HCT116 (cell line): ENCODE data around the gene ALOX5AP. TPM values are rescaled to one million over a fixed set of nuclear protein-coding genes. Genes with fewer than 3 reads are reported as not detected.

Source experiments
- ATAC-seq: fragments of 200-7000 bp; cut with Tn5 transposase; 2 replicates; pipeline ENCODE4 v1.9.1; 2020; ENCODE audit warnings: mild to moderate bottlenecking, moderate library complexity
- BruUV-seq: library from RNA; stranded (reverse); fragments of 400-500 nt; replicated peaks from 2 replicates; lab custom pipeline; 2021; lab: Mats Ljungman, UMichigan
- CTCF ChIA-PET: fragments of 300-600 bp; sonication (Branson Sonifier 250); formaldehyde crosslinking; loops from one replicate; lab custom pipeline; 2021; ENCODE audit warnings: antibody characterized with exemption; lab: Charles Lee
- POLR2A ChIA-PET: fragments of 300-600, 350-600 bp; sonication (Branson Sonifier 250); formaldehyde crosslinking; loops from one replicate; lab custom pipeline; 2021; ENCODE audit warnings: antibody characterized with exemption; lab: Charles Lee
- RAD21 ChIA-PET, 2 experiments: fragments of 300-600 bp; sonication (Branson Sonifier 250); formaldehyde crosslinking; loops; one replicate each; lab custom pipeline; 2023; ENCODE audit warnings: low total read pairs in 2 of 2; ENCODE audit not compliant: uncharacterized antibody in 2 of 2, unreplicated experiment in 2 of 2, low non-redundant PET in 1 of 2; lab: Charles Lee
- DNase-seq: peaks from one replicate; pipeline ENCODE4 v3.0.0-alpha.2; 2010; ENCODE audit warnings: low read depth, low spot score
- H2AFZ ChIP-seq: fragments of 200-600 bp; shearing (Covaris generic), sonication (generic); 2 replicates; pipeline ENCODE4 v1.6.1; 2017; ENCODE audit warnings: low read depth, mixed run types, mixed read lengths, antibody characterized with exemption, low read length; ENCODE audit not compliant: poor library complexity, severe bottlenecking
- H3K27ac ChIP-seq: 2 replicates; pipeline ENCODE4 v1.5.1; 2012; ENCODE audit warnings: low read depth, low read length
- H3K27me3 ChIP-seq: fragments of 200-600 bp; sonication (generic); 2 replicates; pipeline ENCODE4 v1.6.1; 2016; ENCODE audit warnings: mixed run types, low read length, mixed read lengths; ENCODE audit not compliant: insufficient read depth
- H3K36me3 ChIP-seq, 2 experiments: fragments of 200-500 bp in 1 of 2; fragments of 200-600 bp in 1 of 2; sonication (Bioruptor generic) in 1 of 2; sonication (generic) in 1 of 2; 2 replicates each; pipeline versions ENCODE4 v1.5.1 to v1.6.1; 2014 to 2016; ENCODE audit warnings: low read length in 2 of 2, inconsistent platforms in 1 of 2, mixed read lengths in 1 of 2, mixed run types in 1 of 2; ENCODE audit not compliant: insufficient read depth in 2 of 2, control insufficient read depth in 1 of 2
- H3K4me1 ChIP-seq, 2 experiments: fragments of 200-600 bp in 1 of 2; sonication (generic) in 1 of 2; 2 replicates each; pipeline versions ENCODE4 v1.5.1 to v1.6.1; 2012 to 2017; ENCODE audit warnings: low read length in 2 of 2, inconsistent platforms in 1 of 2, mild to moderate bottlenecking in 1 of 2, mixed read lengths in 1 of 2, mixed run types in 1 of 2, moderate library complexity in 1 of 2; ENCODE audit not compliant: insufficient read depth in 2 of 2, control insufficient read depth in 1 of 2
- H3K4me2 ChIP-seq: fragments of 200-600 bp; sonication (generic); 2 replicates; pipeline ENCODE4 v1.6.1; 2017; ENCODE audit warnings: mixed run types, low read length, mixed read lengths
- H3K4me3 ChIP-seq, 2 experiments: fragments of 200-600 bp in 1 of 2; sonication (generic) in 1 of 2; replicated peaks in 1 of 2; 2 replicates each; pipeline ENCODE4 v1.5.1; 2011 to 2016; ENCODE audit warnings: low read length in 2 of 2, control low read depth in 1 of 2, low read depth in 1 of 2, mild to moderate bottlenecking in 1 of 2, mixed read lengths in 1 of 2, mixed run types in 1 of 2
- H3K79me2 ChIP-seq: fragments of 200-600 bp; sonication (generic); 2 replicates; pipeline ENCODE4 v1.6.1; 2017; ENCODE audit warnings: mild to moderate bottlenecking, mixed run types, low read length, moderate library complexity, mixed read lengths; ENCODE audit not compliant: insufficient read depth
- H3K9ac ChIP-seq: fragments of 200-600 bp; sonication (generic); 2 replicates; pipeline ENCODE4 v1.6.1; 2016; ENCODE audit warnings: low read length, mixed read lengths
- H3K9me2 ChIP-seq: fragments of 200-600 bp; sonication (generic), shearing (Covaris generic); 2 replicates; pipeline ENCODE4 v1.6.1; 2017; ENCODE audit warnings: mixed run types, mild to moderate bottlenecking, moderate library complexity; ENCODE audit not compliant: insufficient read depth
- H3K9me3 ChIP-seq, 2 experiments: fragments of 200-500 bp in 1 of 2; fragments of 200-600 bp in 1 of 2; sonication (Bioruptor generic) in 1 of 2; sonication (generic) in 1 of 2; 2 replicates each; pipeline ENCODE4 v1.6.1; 2014 to 2017; ENCODE audit warnings: low read length in 2 of 2, mixed read lengths in 2 of 2, inconsistent platforms in 1 of 2, low read depth in 1 of 2, mild to moderate bottlenecking in 1 of 2, mixed run types in 1 of 2, moderate library complexity in 1 of 2; ENCODE audit not compliant: control insufficient read depth in 1 of 2, insufficient read depth in 1 of 2
- H4K20me1 ChIP-seq: fragments of 200-600 bp; sonication (generic), shearing (Covaris generic); 2 replicates; pipeline ENCODE4 v1.6.1; 2017; ENCODE audit warnings: mixed run types, mild to moderate bottlenecking, moderate library complexity; ENCODE audit not compliant: insufficient read depth
- CEBPB ChIP-seq: IDR thresholded peaks from 2 replicates; pipeline ENCODE4 v1.6.1; 2012; ENCODE audit warnings: low read depth
- EZH2 ChIP-seq: fragments of 200-600 bp; sonication (generic); IDR thresholded peaks from 2 replicates; pipeline ENCODE4 v1.6.1; 2017; ENCODE audit warnings: antibody characterized with exemption, mixed run types
- EZH2phosphoT487 ChIP-seq: fragments of 200-600 bp; IDR thresholded peaks from 2 replicates; pipeline ENCODE4 v1.6.1; 2018; ENCODE audit warnings: antibody characterized with exemption, borderline replicate concordance
- JUND ChIP-seq: IDR thresholded peaks from 2 replicates; pipeline ENCODE4 v1.6.1; 2012
- POLR2A ChIP-seq: IDR thresholded peaks from 2 replicates; pipeline ENCODE4 v1.7.0; 2011; ENCODE audit warnings: borderline replicate concordance; ENCODE audit not compliant: insufficient read depth, insufficient read length; ENCODE audit errors: extremely low read depth
- POLR2AphosphoS5 ChIP-seq: IDR thresholded peaks from 2 replicates; pipeline ENCODE4 v1.6.1; 2011; ENCODE audit warnings: mild to moderate bottlenecking, low read depth, low read length, moderate library complexity
- RAD21 ChIP-seq: IDR thresholded peaks from 2 replicates; pipeline ENCODE4 v1.6.1; 2012; ENCODE audit warnings: low read depth, mild to moderate bottlenecking
- TCF7L2 ChIP-seq: IDR thresholded peaks from 2 replicates; pipeline ENCODE4 v1.7.0; 2011; ENCODE audit warnings: borderline replicate concordance, inconsistent platforms; ENCODE audit not compliant: insufficient read depth, insufficient read length; ENCODE audit errors: extremely low read depth
- YY1 ChIP-seq: IDR thresholded peaks from 2 replicates; pipeline ENCODE4 v1.6.1; 2011; ENCODE audit warnings: low read length, low read depth, moderate library complexity, mild to moderate bottlenecking; ENCODE audit not compliant: insufficient replicate concordance; ENCODE audit errors: extremely low read depth
- intact Hi-C: fragments of 100-400 bp; cut with micrococcal nuclease; formaldehyde crosslinking; loops from 2 replicates; pipeline ENCODE4 v1.10.0; 2022
- total RNA-seq: library from RNA; stranded (reverse); gene quantifications from one replicate; pipeline ENCODE4 v1.2.1, GENCODE V29; 2021; ENCODE audit not compliant: unreplicated experiment
- TF ChIP-seq, protein P1 (sequence below): IDR thresholded peaks from 2 replicates; pipeline ENCODE4 v1.6.1; 2011; ENCODE audit warnings: mild to moderate bottlenecking, low read length, moderate library complexity; ENCODE audit not compliant: insufficient replicate concordance; ENCODE audit errors: extremely low read depth
- TF ChIP-seq, protein P2 (sequence below), 3 experiments: fragments of 200-600 bp in 1 of 3; sonication (generic) in 1 of 3; IDR thresholded peaks in 2 of 3; conservative IDR thresholded peaks in 1 of 3; 2 replicates each; pipeline ENCODE4 v1.5.1; 2012 to 2017; ENCODE audit warnings: low read depth in 2 of 3, low read length in 2 of 3, antibody characterized with exemption in 1 of 3, borderline replicate concordance in 1 of 3, control low read depth in 1 of 3, mild to moderate bottlenecking in 1 of 3, mixed read lengths in 1 of 3, mixed run types in 1 of 3, moderate library complexity in 1 of 3; ENCODE audit not compliant: insufficient read depth in 1 of 3
- TF ChIP-seq, protein P3 (sequence below): IDR thresholded peaks from 2 replicates; pipeline ENCODE4 v1.6.1; 2012

The ALOX5AP gene
- total RNA-seq, 1 experiment from 2014 or later: not detected

DNA sequence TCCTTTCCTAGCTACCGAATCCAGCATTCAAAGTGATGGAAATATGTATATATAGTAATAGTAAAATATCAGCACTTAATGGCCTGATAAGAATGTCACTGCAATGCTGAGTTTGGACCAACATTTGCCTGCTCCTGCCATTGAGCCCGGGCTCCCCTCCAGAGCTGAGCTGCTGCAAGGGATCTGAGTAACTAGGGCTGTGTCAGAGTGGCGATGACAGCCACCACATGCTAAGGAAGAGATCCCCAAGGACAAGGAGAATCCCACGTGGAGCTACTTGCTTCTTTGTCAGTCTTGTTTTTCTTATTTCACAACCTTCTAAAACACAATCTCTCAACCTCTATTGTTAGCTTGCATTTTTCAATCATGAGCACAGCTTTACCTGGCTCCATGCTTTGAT, 19.5 kb upstream of the ALOX5AP start:
- H3K4me1 ChIP-seq: peaks cover 0 to 13% of the 10 kb centered on the region in 2 experiments; a peak in 2 of 4 replicates
- ChIA-PET POLR2A (no interaction called here), CTCF (no interaction called here), RAD21 (no interaction called here)
- H2AFZ ChIP-seq: no peak overlapping the region
- ATAC-seq (no peak), DNase-seq (no peak)
- BruUV-seq: no TSS peak
- no peak overlapping the region for H3K4me3 ChIP-seq
- no peak for TF ChIP-seq POLR2A
- no peak for TF ChIP-seq YY1
- TF ChIP-seq, protein P1, sequence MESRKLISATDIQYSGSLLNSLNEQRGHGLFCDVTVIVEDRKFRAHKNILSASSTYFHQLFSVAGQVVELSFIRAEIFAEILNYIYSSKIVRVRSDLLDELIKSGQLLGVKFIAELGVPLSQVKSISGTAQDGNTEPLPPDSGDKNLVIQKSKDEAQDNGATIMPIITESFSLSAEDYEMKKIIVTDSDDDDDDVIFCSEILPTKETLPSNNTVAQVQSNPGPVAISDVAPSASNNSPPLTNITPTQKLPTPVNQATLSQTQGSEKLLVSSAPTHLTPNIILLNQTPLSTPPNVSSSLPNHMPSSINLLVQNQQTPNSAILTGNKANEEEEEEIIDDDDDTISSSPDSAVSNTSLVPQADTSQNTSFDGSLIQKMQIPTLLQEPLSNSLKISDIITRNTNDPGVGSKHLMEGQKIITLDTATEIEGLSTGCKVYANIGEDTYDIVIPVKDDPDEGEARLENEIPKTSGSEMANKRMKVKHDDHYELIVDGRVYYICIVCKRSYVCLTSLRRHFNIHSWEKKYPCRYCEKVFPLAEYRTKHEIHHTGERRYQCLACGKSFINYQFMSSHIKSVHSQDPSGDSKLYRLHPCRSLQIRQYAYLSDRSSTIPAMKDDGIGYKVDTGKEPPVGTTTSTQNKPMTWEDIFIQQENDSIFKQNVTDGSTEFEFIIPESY: no peak
- no peak for TF ChIP-seq EZH2phosphoT487
- TF ChIP-seq CEBPB: no peak
- TF ChIP-seq, protein P2, sequence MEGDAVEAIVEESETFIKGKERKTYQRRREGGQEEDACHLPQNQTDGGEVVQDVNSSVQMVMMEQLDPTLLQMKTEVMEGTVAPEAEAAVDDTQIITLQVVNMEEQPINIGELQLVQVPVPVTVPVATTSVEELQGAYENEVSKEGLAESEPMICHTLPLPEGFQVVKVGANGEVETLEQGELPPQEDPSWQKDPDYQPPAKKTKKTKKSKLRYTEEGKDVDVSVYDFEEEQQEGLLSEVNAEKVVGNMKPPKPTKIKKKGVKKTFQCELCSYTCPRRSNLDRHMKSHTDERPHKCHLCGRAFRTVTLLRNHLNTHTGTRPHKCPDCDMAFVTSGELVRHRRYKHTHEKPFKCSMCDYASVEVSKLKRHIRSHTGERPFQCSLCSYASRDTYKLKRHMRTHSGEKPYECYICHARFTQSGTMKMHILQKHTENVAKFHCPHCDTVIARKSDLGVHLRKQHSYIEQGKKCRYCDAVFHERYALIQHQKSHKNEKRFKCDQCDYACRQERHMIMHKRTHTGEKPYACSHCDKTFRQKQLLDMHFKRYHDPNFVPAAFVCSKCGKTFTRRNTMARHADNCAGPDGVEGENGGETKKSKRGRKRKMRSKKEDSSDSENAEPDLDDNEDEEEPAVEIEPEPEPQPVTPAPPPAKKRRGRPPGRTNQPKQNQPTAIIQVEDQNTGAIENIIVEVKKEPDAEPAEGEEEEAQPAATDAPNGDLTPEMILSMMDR (IDR thresholded peaks at IDR 0.05 in 2 of 3, conservative IDR thresholded peaks at IDR 0.05 in 1 of 3; ENCODE audit: borderline replicate concordance in 1 of 3, insufficient read depth in 1 of 3, low read depth in 2 of 3, low read length in 2 of 3): no peak
- TF ChIP-seq EZH2: no peak
- TF ChIP-seq RAD21: no peak
- TF ChIP-seq POLR2AphosphoS5: no peak
- no peak for TF ChIP-seq JUND
- TF ChIP-seq TCF7L2: no peak
- TF ChIP-seq, protein P3, sequence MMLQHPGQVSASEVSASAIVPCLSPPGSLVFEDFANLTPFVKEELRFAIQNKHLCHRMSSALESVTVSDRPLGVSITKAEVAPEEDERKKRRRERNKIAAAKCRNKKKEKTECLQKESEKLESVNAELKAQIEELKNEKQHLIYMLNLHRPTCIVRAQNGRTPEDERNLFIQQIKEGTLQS: no peak
- no peaks in the 10 kb centered on the region for H4K20me1 ChIP-seq
- H3K4me2 ChIP-seq: no peak overlapping the region
- no peak overlapping the region for H3K9ac ChIP-seq
- H3K27me3 ChIP-seq: peaks cover under 1% of the 10 kb centered on the region; the same call in 1 of the 2 replicates
- no peak overlapping the region for H3K27ac ChIP-seq
- no peaks in the 10 kb centered on the region for H3K79me2 ChIP-seq
- H3K9me2 ChIP-seq: no peaks in the 10 kb centered on the region
- no peaks in the 10 kb centered on the region for H3K9me3 ChIP-seq
- H3K36me3 ChIP-seq: no peaks in the 10 kb centered on the region
- intact Hi-C loops: no loop called here
